Measurements from ENCODE around the gene TRIO.

The TRIO gene

GRCh38 chr5:14283139-14283538 is 140.0 kb downstream of the TRIO start:
- in situ Hi-C loops (cut with HindIII; ENCODE audit: low sequenced_read_pairs) = loop anchor here (5.0 kb wide), 1 partner anchor 291 kb away; no protein-coding TSS in a partner anchor
- TF ChIP-seq CTCF (IDR thresholded peaks at IDR 0.05; ENCODE audit: low read depth, low read length, missing control alignments) = no peak
- no peak for DNase-seq (ENCODE audit: low read depth)
- H3K4me3 ChIP-seq (ENCODE audit: low read depth, low read length) = no peak overlapping the region

- in situ Hi-C loops (cut with HindIII; ENCODE audit: low sequenced_read_pairs) = loop anchor here (5.0 kb wide), 2 partner anchors 53 to 292 kb away; no protein-coding TSS in a partner anchor
- H3K4me3 ChIP-seq (ENCODE audit: low read depth, low read length) = no peak overlapping the region
- TF ChIP-seq CTCF (IDR thresholded peaks at IDR 0.05; ENCODE audit: low read depth, low read length, missing control alignments) = no peak
- no peak for DNase-seq (ENCODE audit: low read depth)
Observed at GRCh38 chr5:14284392-14285148, 141.4 kb downstream of the TRIO start.

GRCh38 chr5:14286007-14286406 is 142.9 kb downstream of the TRIO start:
- in situ Hi-C loops (cut with HindIII; ENCODE audit: low sequenced_read_pairs) = loop anchor here (5.0 kb wide), 1 partner anchor 51 kb away; no protein-coding TSS in a partner anchor
- no peak for DNase-seq (ENCODE audit: low read depth)
- H3K4me3 ChIP-seq (ENCODE audit: low read depth, low read length) = no peak overlapping the region
- TF ChIP-seq CTCF (IDR thresholded peaks at IDR 0.05; ENCODE audit: low read depth, low read length, missing control alignments) = no peak

GRCh38 chr5:14286574-14287421 is 143.7 kb downstream of the TRIO start:
- in situ Hi-C loops (cut with HindIII; ENCODE audit: low sequenced_read_pairs) = loop anchor here (5.0 kb wide), 1 partner anchor 51 kb away; no protein-coding TSS in a partner anchor

GRCh38 chr5:14292766-14293658 is 149.9 kb downstream of the TRIO start:
- in situ Hi-C loops (cut with HindIII; ENCODE audit: low sequenced_read_pairs) = no loop called here
- no peak for TF ChIP-seq CTCF (IDR thresholded peaks at IDR 0.05; ENCODE audit: low read depth, low read length, missing control alignments)
- no peak for DNase-seq (ENCODE audit: low read depth)
- no peak overlapping the region for H3K4me3 ChIP-seq (ENCODE audit: low read depth, low read length)

More at GRCh38 chr5:14286574-14287421, 143.7 kb downstream of the TRIO start:
- no peak overlapping the region for H3K4me3 ChIP-seq (ENCODE audit: low read depth, low read length)
- DNase-seq (ENCODE audit: low read depth) = no peak
- TF ChIP-seq CTCF (IDR thresholded peaks at IDR 0.05; ENCODE audit: low read depth, low read length, missing control alignments) = no peak

GRCh38 chr5:14295610-14296009 is 152.5 kb downstream of the TRIO start:
- H3K4me3 ChIP-seq (ENCODE audit: low read depth, low read length) = no peak overlapping the region
- TF ChIP-seq CTCF (IDR thresholded peaks at IDR 0.05; ENCODE audit: low read depth, low read length, missing control alignments) = no peak
- in situ Hi-C loops (cut with HindIII; ENCODE audit: low sequenced_read_pairs) = no loop called here
- no peak for DNase-seq (ENCODE audit: low read depth)

All from astrocyte of the cerebellum (primary cell).